GM21447 (cell line): ENCODE results near the gene ACTN1.
"Not testable (repeated sequence)": the region's sequence is repeated elsewhere in the genome, so short reads cannot be mapped to it uniquely, and the experiment has no call there.

Experiments used
- ATAC-seq: cut with Tn5 transposase; IDR thresholded peaks from one replicate; pipeline ENCODE4 v1.9.1; 2021; ENCODE audit not compliant: unreplicated experiment

The ACTN1 gene

GRCh38 chr14:68986926-68987652 is 8.0 kb upstream of the ACTN1 start:
- no peak for ATAC-seq

- ATAC-seq = no peak
Observed at GRCh38 chr14:68986225-68986624, 7.1 kb upstream of the ACTN1 start.

GRCh38 chr14:68984686-68985085 is 5.6 kb upstream of the ACTN1 start:
- no peak for ATAC-seq

- ATAC-seq = no peak
Observed at GRCh38 chr14:68983191-68983590, 4.1 kb upstream of the ACTN1 start.

- no peak for ATAC-seq
Observed at GRCh38 chr14:68982581-68982980, 3.5 kb upstream of the ACTN1 start.

GRCh38 chr14:68981539-68981976 is 2.5 kb upstream of the ACTN1 start:
- ATAC-seq = no peak

- ATAC-seq = no peak
Observed at GRCh38 chr14:68981139-68981538, 2.0 kb upstream of the ACTN1 start.

- no peak for ATAC-seq
Observed at GRCh38 chr14:68979722-68980451, 785 bp upstream of the ACTN1 start.

GRCh38 chr14:68978172-68978911 is 760 bp downstream of the ACTN1 start:
- ATAC-seq = no peak

GRCh38 chr14:68977718-68978171 is 1.4 kb downstream of the ACTN1 start:
- ATAC-seq = no peak

GRCh38 chr14:68977180-68977717 is 1.9 kb downstream of the ACTN1 start:
- no peak for ATAC-seq

GRCh38 chr14:68976160-68977067 is 2.7 kb downstream of the ACTN1 start:
- no peak for ATAC-seq

GRCh38 chr14:68975667-68976066 is 3.4 kb downstream of the ACTN1 start:
- ATAC-seq = no peak

- no peak for ATAC-seq
Observed at GRCh38 chr14:68974759-68975347, 4.2 kb downstream of the ACTN1 start.

- ATAC-seq = no peak
Observed at GRCh38 chr14:68973639-68974038, 5.5 kb downstream of the ACTN1 start.

GRCh38 chr14:68973219-68973565 is 5.9 kb downstream of the ACTN1 start:
- ATAC-seq = not testable (repeated sequence)

GRCh38 chr14:68972507-68973218 is 6.4 kb downstream of the ACTN1 start:
- no peak for ATAC-seq

- ATAC-seq = no peak
Observed at GRCh38 chr14:68971411-68972035, 7.6 kb downstream of the ACTN1 start.

GRCh38 chr14:68970736-68971135 is 8.4 kb downstream of the ACTN1 start:
- ATAC-seq = no peak
